ENCODE data around the gene C9orf50. TPM values are rescaled to one million over a fixed set of nuclear protein-coding genes. Genes with fewer than 3 reads are reported as not detected.
A peak's percentile ranks its signal among the peaks of the same experiment; 100 is the strongest.
"Not testable (repeated sequence)": the region's sequence is repeated elsewhere in the genome, so short reads cannot be mapped to it uniquely, and the experiment has no call there.

The C9orf50 gene
- total RNA-seq, 2 experiments from 2014 or later, result not detected

DNA sequence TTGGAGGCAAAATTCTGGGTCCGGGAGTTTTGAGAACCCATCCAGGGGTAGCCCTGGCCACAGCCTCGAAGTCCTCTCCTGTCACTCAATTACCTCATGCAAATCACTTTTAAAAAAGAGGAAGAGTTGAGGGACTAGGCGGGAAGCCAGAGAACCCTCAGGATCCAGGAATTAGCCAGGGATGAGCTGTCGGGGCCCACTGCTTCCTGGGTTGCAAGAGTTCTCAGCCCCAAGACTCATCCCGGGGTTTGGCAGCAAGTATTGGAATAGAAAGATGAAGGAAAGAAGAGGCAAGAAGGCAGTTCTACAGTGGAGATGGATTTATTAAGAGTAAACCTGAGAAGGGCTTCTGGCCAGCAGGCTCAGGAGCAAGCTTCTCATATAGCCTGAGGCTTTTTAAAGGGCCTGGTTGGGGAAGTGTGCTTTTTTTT, 25.6 kb downstream of the C9orf50 start:
- Mint-ChIP-seq H3K9me3 (ENCODE audit: insufficient read depth) (no peaks in the 10 kb centered on the region), H3K27me3 (ENCODE audit: low read depth) (peaks cover 14% of the 10 kb centered on the region), H3K4me3 (no peak overlapping the region), H3K36me3 (ENCODE audit: low read depth) (no peaks in the 10 kb centered on the region), H3K27ac (no peak overlapping the region), H3K4me1 (ENCODE audit: low read depth) (peaks cover 43% of the 10 kb centered on the region)
- ATAC-seq (no peak), DNase-seq (no peak)
- ChIA-PET POLR2A (interaction anchor here (1.2 kb wide), 1 partner anchor 211 kb away, joined by 3 read pairs; no protein-coding TSS in a partner anchor), CTCF (interaction anchor here (1.4 to 1.7 kb wide), 4 partner anchors 9 to 466 kb away, joined by 4 to 10 read pairs (median 4); no protein-coding TSS in a partner anchor)

DNA sequence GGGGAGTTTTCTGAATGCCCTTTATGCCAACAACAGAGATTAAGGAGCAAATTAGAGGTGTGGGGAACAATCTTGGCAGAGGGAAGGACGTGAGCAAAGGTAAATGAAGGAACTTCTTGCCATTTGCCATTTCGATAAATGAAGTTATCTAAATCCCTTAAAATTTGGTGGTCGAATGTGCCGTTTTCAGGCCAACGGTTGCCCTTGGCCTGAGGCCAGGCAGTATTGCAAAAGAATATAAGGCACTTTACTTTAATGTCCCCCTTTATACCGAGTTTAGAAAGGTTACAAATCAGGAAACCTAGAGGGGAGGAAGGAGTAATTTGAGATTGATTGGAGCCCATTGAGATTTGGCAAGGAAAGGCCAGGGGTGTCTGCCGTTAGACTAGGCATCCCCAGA, 26.3 kb downstream of the C9orf50 start:
- DNase-seq (no peak), ATAC-seq (no peak)
- Mint-ChIP-seq H3K4me1 (ENCODE audit: low read depth) (peaks cover 43% of the 10 kb centered on the region), H3K4me3 (no peak overlapping the region), H3K27ac (no peak overlapping the region), H3K27me3 (ENCODE audit: low read depth) (peaks cover 19% of the 10 kb centered on the region), H3K9me3 (ENCODE audit: insufficient read depth) (no peaks in the 10 kb centered on the region), H3K36me3 (ENCODE audit: low read depth) (no peaks in the 10 kb centered on the region)
- ChIA-PET CTCF (interaction anchor here (1.7 kb wide), 1 partner anchor 10 kb away, joined by 4 read pairs; no protein-coding TSS in a partner anchor), POLR2A (no interaction called here)

DNA sequence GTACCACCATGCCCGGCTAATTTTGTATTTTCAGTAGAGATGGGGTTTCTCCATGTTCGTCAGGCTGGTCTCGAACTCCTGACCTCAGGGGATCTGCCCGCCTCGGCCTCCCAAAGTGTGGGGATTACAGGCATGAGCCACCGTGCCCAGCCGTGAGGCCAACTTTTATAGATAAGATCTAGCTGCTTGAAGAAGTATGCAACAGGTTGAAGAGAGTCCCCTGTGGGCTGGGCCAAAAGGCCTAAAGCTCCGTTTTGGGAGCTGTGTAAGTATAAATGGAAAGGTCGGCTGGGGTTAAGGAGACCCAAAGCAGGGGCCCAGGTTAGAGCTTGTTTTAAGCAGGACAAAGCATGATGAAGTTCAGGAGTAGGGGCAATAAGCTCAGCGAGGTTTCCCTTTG, 28.1 kb downstream of the C9orf50 start:
- not testable (repeated sequence) for H3K9me3 Mint-ChIP-seq (ENCODE audit: insufficient read depth); ATAC-seq; H3K4me3 Mint-ChIP-seq; DNase-seq; H3K27ac Mint-ChIP-seq; H3K36me3 Mint-ChIP-seq (ENCODE audit: low read depth)
- ChIA-PET CTCF (interaction anchor here (0.7 to 1.8 kb wide), 5 partner anchors 9 to 450 kb away, joined by 3 to 5 read pairs (median 3); no protein-coding TSS in a partner anchor), POLR2A (interaction anchor here (0.6 kb wide), 1 partner anchor 261 kb away, joined by 3 read pairs; no protein-coding TSS in a partner anchor)
- H3K4me1 Mint-ChIP-seq (ENCODE audit: low read depth), result peaks cover 39% of the 10 kb centered on the region
- peaks cover 26% of the 10 kb centered on the region for H3K27me3 Mint-ChIP-seq (ENCODE audit: low read depth)

DNA sequence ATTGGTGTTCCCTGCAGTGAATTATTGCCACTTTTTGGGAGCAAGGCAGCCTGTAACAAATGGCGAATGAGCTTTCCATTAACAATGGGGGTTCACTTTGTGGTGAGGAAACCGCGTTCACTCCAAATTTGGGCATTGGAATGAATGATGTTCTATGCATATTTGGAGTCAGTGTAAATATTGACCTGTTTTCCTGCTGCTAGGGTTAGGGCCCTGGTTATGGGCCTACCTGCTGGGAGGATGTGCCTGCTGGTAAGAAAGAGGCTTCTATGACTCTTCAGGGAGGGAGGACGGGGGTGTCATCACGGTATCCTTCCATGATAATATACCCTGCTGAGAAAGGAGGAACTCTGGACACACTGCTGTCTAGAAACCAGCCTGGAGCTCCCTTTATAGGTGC, 29.0 kb downstream of the C9orf50 start:
- ATAC-seq, result no peak

DNA sequence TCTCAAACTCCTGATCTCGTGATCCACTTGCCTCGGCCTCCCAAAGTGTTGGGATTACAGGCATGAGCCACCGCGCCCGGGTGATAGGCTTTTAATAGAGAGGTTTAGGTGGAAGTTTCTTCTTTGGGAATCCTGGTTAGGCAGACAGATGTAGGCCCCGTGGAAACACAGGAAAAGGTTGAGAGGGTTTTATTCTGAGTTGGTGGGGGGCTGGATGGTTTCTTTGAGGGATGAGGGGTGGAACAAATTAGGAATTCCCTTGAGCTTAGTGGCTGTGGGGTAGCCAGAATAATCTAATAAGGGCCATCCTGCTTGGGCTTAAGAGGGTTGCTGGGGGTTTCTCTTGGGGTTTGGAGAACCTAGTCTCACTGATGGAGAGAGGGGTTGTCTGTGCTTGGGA, 30.4 kb downstream of the C9orf50 start:
- H3K36me3 Mint-ChIP-seq (ENCODE audit: low read depth), result no peaks in the 10 kb centered on the region
- no peak overlapping the region for H3K27ac Mint-ChIP-seq
- ATAC-seq (no peak), DNase-seq (no peak)
- H3K9me3 Mint-ChIP-seq (ENCODE audit: insufficient read depth), result no peaks in the 10 kb centered on the region
- H3K27me3 Mint-ChIP-seq (ENCODE audit: low read depth), result peaks cover 26% of the 10 kb centered on the region
- POLR2A ChIA-PET, result no interaction called here
- peaks cover 46% of the 10 kb centered on the region for H3K4me1 Mint-ChIP-seq (ENCODE audit: low read depth)
- CTCF ChIA-PET, result interaction anchor here (1.2 kb wide), 1 partner anchor 34 kb away, joined by 5 read pairs; no protein-coding TSS in a partner anchor
- no peak overlapping the region for H3K4me3 Mint-ChIP-seq

More for the DNA sequence above, 29.0 kb downstream of the C9orf50 start:
- POLR2A ChIA-PET, result interaction anchor here (0.6 kb wide), 1 partner anchor 451 kb away, joined by 4 read pairs; no protein-coding TSS in a partner anchor
- Mint-ChIP-seq H3K27me3 (ENCODE audit: low read depth) (peaks cover 26% of the 10 kb centered on the region), H3K4me3 (no peak overlapping the region), H3K9me3 (ENCODE audit: insufficient read depth) (no peaks in the 10 kb centered on the region), H3K4me1 (ENCODE audit: low read depth) (peaks cover 44% of the 10 kb centered on the region), H3K36me3 (ENCODE audit: low read depth) (no peaks in the 10 kb centered on the region), H3K27ac (no peak overlapping the region)
- DNase-seq, result no peak
- CTCF ChIA-PET, result interaction anchor here (1.3 to 1.5 kb wide), 3 partner anchors 8 to 17 kb away, joined by 3 to 5 read pairs (median 3); no protein-coding TSS in a partner anchor

DNA sequence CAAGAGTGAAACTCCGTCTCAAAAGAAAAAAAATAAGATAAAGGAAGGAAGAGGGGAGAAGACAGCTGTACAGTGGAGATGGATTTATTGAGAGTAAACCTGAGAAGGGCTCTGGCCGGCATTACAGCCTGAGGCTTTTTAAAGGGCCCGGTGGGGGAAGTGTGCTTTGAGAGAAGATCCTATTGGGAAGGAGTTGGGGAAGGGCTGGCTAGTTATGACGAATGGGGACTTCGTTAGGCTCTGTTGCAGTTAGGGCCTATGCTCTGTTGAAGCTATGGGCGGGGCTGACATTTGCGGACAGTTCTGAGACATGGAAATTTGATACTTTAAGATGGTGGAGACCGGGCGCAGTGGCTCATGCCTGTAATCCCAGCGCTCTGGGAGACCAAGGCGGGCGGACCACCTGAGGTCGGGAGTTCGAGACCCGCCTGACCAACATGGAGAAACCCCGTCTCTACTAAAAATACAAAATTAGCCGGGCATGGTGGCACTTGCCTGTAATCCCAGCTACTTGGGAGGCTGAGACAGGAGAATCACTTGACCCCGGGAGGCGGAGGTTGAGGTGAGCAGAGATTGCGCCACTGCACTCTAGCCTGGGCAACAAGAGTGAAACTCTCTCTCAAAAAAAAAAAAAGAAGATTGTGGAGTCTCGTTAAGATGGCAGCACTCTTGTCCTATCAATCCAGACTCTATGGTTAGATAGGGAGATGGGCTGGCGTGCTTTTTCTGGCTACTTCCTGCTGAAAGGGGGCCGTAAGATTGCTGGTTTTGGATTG, 33.2 kb downstream of the C9orf50 start:
- Mint-ChIP-seq H3K27me3 (ENCODE audit: low read depth) (peaks cover 21% of the 10 kb centered on the region), H3K9me3 (ENCODE audit: insufficient read depth) (no peaks in the 10 kb centered on the region), H3K4me3 (no peak overlapping the region), H3K27ac (peak overlapping the region; percentile 93), H3K4me1 (ENCODE audit: low read depth) (peaks cover 57% of the 10 kb centered on the region), H3K36me3 (ENCODE audit: low read depth) (no peaks in the 10 kb centered on the region)
- ATAC-seq (no peak), DNase-seq (no peak)
- POLR2A ChIA-PET, result interaction anchor here (0.8 to 1.0 kb wide), 2 partner anchors 12 to 129 kb away, joined by 3 read pairs; no protein-coding TSS in a partner anchor
- CTCF ChIA-PET, result interaction anchor here (0.8 to 2.3 kb wide), 9 partner anchors 8 to 456 kb away, joined by 3 to 11 read pairs (median 7); no protein-coding TSS in a partner anchor

DNA sequence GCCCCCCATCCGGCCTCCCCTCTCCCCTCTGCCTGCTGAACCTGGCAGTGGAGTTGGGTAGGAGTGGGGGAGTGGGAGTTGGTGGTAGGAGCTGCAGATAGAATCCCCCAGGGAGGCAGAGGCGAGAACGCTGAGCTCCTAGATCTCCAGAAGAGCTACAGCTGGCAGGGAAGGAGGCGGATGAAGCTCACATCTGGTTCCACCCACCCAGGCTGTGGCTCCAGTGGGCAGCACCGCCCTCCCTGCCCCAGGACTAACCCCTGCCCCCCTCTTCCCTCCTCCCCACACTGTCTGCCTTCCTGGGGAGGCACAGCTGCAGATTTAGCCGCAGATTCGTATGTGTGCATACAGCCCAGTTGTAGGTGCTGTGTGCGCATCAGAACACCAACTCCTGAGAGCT, 34.2 kb downstream of the C9orf50 start:
- DNase-seq, result peak; percentile 72
- Mint-ChIP-seq H3K27ac (peak overlapping the region; percentile 93), H3K27me3 (ENCODE audit: low read depth) (peaks cover 17% of the 10 kb centered on the region), H3K4me3 (peak overlapping the region; percentile 24), H3K4me1 (ENCODE audit: low read depth) (peaks cover 67% of the 10 kb centered on the region), H3K36me3 (ENCODE audit: low read depth) (no peaks in the 10 kb centered on the region), H3K9me3 (ENCODE audit: insufficient read depth) (no peaks in the 10 kb centered on the region)
- ChIA-PET CTCF (interaction anchor here (1.0 to 2.3 kb wide), 16 partner anchors 9 to 455 kb away, joined by 3 to 11 read pairs (median 6); partner anchors contain the start of gene IER5L), POLR2A (interaction anchor here (0.8 to 1.0 kb wide), 4 partner anchors 11 to 409 kb away, joined by 3 read pairs; partner anchors contain the start of gene IER5L)
- peak; percentile 52 for ATAC-seq

DNA sequence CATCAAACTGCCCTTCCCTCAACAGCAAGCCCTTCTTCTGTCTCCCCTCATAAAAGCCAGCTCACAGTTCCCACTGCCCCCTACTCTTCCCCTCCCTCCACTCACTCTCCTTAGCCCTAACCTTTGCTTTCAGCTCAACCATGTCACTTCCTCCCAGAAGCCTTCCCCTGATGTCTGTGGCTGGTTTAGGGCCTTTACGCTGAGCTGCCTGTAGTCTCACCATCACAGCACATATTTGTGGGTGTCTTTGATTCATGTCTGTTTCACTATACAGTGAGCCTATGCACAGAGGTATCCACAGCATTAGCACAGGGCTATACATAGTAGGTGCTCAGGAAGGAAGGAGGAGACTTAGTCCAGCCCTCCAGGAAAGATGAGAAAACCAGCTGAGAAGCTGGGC, 34.7 kb downstream of the C9orf50 start:
- Mint-ChIP-seq H3K27ac (peak overlapping the region; percentile 93), H3K4me3 (peak overlapping the region; percentile 10), H3K9me3 (ENCODE audit: insufficient read depth) (no peaks in the 10 kb centered on the region), H3K27me3 (ENCODE audit: low read depth) (peaks cover 17% of the 10 kb centered on the region), H3K36me3 (ENCODE audit: low read depth) (no peaks in the 10 kb centered on the region), H3K4me1 (ENCODE audit: low read depth) (peaks cover 70% of the 10 kb centered on the region)
- ATAC-seq (peak; percentile 73), DNase-seq (peak; percentile 63)
- CTCF ChIA-PET, result interaction anchor here (1.0 to 2.3 kb wide), 15 partner anchors 10 to 455 kb away, joined by 3 to 11 read pairs (median 6); partner anchors contain the start of gene IER5L
- POLR2A ChIA-PET, result interaction anchor here (0.6 to 1.0 kb wide), 4 partner anchors 127 to 475 kb away, joined by 3 read pairs; partner anchors contain the start of gene IER5L

DNA sequence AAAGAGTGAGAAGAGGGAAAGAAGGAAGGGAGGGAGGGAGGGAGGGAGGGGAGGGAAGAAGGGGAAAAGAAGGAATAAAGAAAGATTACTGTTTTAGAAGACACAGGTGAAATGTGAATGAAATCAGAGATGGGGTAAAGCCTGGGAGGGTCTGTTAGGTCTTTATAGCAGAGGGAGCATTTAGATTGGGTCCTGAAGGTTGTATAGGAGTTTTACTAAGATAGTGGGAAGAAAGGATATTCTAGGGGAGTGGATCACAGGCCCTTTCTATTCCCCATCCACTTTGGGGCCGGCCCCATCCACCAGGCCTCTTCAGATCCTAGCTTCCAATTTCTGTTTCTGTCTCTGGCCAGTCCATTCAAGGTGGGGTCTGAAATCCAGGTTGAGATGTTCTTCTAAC, 35.5 kb downstream of the C9orf50 start:
- CTCF ChIA-PET, result interaction anchor here (1.4 to 2.3 kb wide), 4 partner anchors 11 to 443 kb away, joined by 5 to 10 read pairs (median 8); partner anchors contain the start of gene IER5L
- H3K4me1 Mint-ChIP-seq (ENCODE audit: low read depth), result peaks cover 79% of the 10 kb centered on the region
- H3K36me3 Mint-ChIP-seq (ENCODE audit: low read depth), result no peaks in the 10 kb centered on the region
- ATAC-seq, result no peak
- no peaks in the 10 kb centered on the region for H3K9me3 Mint-ChIP-seq (ENCODE audit: insufficient read depth)
- no peak for DNase-seq
- H3K27me3 Mint-ChIP-seq (ENCODE audit: low read depth), result peaks cover 12% of the 10 kb centered on the region
- POLR2A ChIA-PET, result no interaction called here
- H3K4me3 Mint-ChIP-seq, result no peak overlapping the region
- peak overlapping the region; percentile 93 for H3K27ac Mint-ChIP-seq

DNA sequence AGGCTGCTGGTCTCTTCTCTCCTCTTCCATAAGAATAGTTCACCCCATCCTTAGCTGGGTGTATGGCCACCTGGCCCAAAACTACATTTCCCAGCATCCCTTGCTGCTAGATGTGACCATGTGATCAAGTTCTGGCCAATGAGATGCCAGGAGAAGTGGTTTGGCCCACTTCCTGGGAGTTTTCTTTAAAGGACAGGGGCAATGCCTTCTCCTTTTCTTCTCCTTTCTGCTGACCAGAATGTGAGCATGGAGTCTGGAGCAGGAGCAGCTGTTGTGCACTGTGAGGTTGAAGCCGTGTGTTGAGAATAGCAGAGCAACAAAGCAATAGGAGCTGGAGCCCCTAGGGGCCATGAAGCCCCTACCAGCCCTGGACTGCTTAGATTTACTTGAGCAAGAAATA, 36.8 kb downstream of the C9orf50 start:
- Mint-ChIP-seq H3K9me3 (ENCODE audit: insufficient read depth) (no peaks in the 10 kb centered on the region), H3K36me3 (ENCODE audit: low read depth) (no peaks in the 10 kb centered on the region), H3K27ac (peak overlapping the region; percentile 93), H3K4me1 (ENCODE audit: low read depth) (peaks cover 92% of the 10 kb centered on the region), H3K4me3 (no peak overlapping the region), H3K27me3 (ENCODE audit: low read depth) (peaks cover 5% of the 10 kb centered on the region)
- DNase-seq (peak; percentile 86), ATAC-seq (peak; percentile 21)
- ChIA-PET POLR2A (no interaction called here), CTCF (interaction anchor here (0.8 to 2.3 kb wide), 7 partner anchors 9 to 442 kb away, joined by 3 to 7 read pairs (median 4); no protein-coding TSS in a partner anchor)

DNA sequence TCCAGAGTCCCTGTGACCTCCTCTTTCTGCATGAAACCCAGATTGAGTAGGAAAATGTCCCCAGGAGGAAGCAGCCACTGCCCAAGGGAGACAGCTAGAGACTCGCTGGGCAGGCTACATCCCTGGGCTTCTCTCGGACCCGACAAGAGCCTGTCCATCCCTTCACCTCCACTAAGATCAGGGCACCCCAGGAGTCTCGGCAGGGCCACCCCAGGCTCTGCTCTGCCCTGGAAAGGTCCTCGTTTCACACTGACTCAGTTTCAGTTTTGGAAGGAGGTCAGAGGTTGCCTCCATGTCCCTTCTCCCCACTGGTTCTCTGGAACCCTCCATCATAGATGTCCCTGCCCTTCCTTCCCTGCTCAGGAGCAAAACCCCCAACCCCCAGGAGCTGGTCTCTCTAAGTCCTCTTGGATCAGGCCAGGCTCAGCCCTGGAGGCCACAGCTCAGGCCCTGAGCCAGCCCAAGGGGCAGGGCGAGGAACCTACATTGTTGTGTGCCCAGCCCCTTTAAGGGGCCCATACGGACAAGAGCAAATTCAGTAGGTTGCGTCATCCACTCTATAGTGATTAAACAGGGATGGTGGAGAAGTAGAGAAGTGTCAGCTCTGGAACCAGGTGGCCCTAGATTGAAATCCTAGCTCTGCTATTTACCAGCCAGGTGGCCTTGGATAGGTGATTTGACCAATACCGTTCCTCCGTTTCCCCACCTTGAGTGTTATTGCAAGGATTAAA, 37.4 kb downstream of the C9orf50 start:
- Mint-ChIP-seq H3K4me3 (no peak overlapping the region), H3K27me3 (ENCODE audit: low read depth) (no peaks in the 10 kb centered on the region), H3K27ac (peak overlapping the region; percentile 65), H3K4me1 (ENCODE audit: low read depth) (peaks cover 95% of the 10 kb centered on the region), H3K36me3 (ENCODE audit: low read depth) (no peaks in the 10 kb centered on the region), H3K9me3 (ENCODE audit: insufficient read depth) (no peaks in the 10 kb centered on the region)
- ChIA-PET CTCF (interaction anchor here (1.1 to 2.3 kb wide), 7 partner anchors 9 to 441 kb away, joined by 3 to 7 read pairs (median 5); no protein-coding TSS in a partner anchor), POLR2A (interaction anchor here (0.6 to 0.8 kb wide), 2 partner anchors 42 to 98 kb away, joined by 3 to 4 read pairs; no protein-coding TSS in a partner anchor)
- ATAC-seq, result no peak
- no peak for DNase-seq

Measured in activated CD8-positive, alpha-beta T cell treated with anti-CD3 and anti-CD28 coated beads, Interleukin-2, amount 10 ng/mL, durations not matched to agents 7 days and 5 days (primary cell).